CD4-positive, alpha-beta memory T cell (primary cell): ENCODE data around the gene ANKRD24. TPM values are rescaled to one million over a fixed set of nuclear protein-coding genes. Genes with fewer than 3 reads are reported as not detected.
A peak's percentile ranks its signal among the peaks of the same experiment; 100 is the strongest.

Experiments used
- CTCF ChIA-PET: fragments of 350-600 bp; sonication (Branson Sonifier 250); formaldehyde crosslinking; loops from one replicate; lab custom pipeline; 2021; ENCODE audit warnings: inconsistent platforms; ENCODE audit not compliant: partially characterized antibody; lab: Charles Lee
- POLR2A ChIA-PET: fragments of 350-600 bp; sonication (Branson Sonifier 250); formaldehyde crosslinking; loops from one replicate; lab custom pipeline; 2021; ENCODE audit not compliant: partially characterized antibody; lab: Charles Lee
- DNase-seq, 5 donors: peaks; one replicate each; pipeline versions ENCODE4 v3.0.0 to v3.0.0-alpha.2; 2020 to 2022; ENCODE audit warnings: mixed read lengths in 1 of 5
- H3K27ac ChIP-seq: one replicate; pipeline ENCODE4 v1.7.0; 2013; ENCODE audit warnings: low read depth, low read length
- H3K27me3 ChIP-seq: 2 replicates; pipeline ENCODE4 v1.7.0; 2013; ENCODE audit warnings: mild to moderate bottlenecking, low read length, moderate library complexity; ENCODE audit not compliant: insufficient read depth
- H3K36me3 ChIP-seq: 2 replicates; pipeline ENCODE4 v1.7.0; 2013; ENCODE audit warnings: mild to moderate bottlenecking, low read length, moderate library complexity; ENCODE audit not compliant: insufficient read depth
- H3K4me1 ChIP-seq: 2 replicates; pipeline ENCODE4 v1.7.0; 2013; ENCODE audit warnings: mild to moderate bottlenecking, low read length, moderate library complexity; ENCODE audit not compliant: insufficient read depth
- H3K4me3 ChIP-seq, 2 donors: one replicate each; pipeline ENCODE4 v1.7.0; 2013; ENCODE audit warnings: low read length in 2 of 2, mild to moderate bottlenecking in 1 of 2
- H3K9me3 ChIP-seq, 2 donors: one replicate each; pipeline ENCODE4 v1.7.0; 2013; ENCODE audit warnings: low read length in 2 of 2, control low read depth in 1 of 2; ENCODE audit not compliant: control insufficient read depth in 1 of 2
- H3K27ac Mint-ChIP-seq, 7 donors: one replicate each; pipeline ENCODE4 v1.8.0; 2020 to 2021; ENCODE audit warnings: mixed read lengths in 7 of 7, mild to moderate bottlenecking in 6 of 7, inconsistent platforms in 3 of 7, moderate library complexity in 3 of 7
- H3K27me3 Mint-ChIP-seq, 2 donors: one replicate each; pipeline ENCODE4 v1.8.0; 2020 to 2021; ENCODE audit warnings: mixed read lengths in 2 of 2
- H3K36me3 Mint-ChIP-seq, 2 donors: one replicate each; pipeline ENCODE4 v1.8.0; 2020 to 2021; ENCODE audit warnings: mixed read lengths in 2 of 2, inconsistent platforms in 1 of 2, mild to moderate bottlenecking in 1 of 2
- H3K4me1 Mint-ChIP-seq, 4 donors: one replicate each; pipeline ENCODE4 v1.8.0; 2020 to 2021; ENCODE audit warnings: mixed read lengths in 4 of 4, mild to moderate bottlenecking in 1 of 4
- H3K4me3 Mint-ChIP-seq, 8 donors: one replicate each; pipeline ENCODE4 v1.8.0; 2020 to 2021; ENCODE audit warnings: mixed read lengths in 8 of 8, mild to moderate bottlenecking in 7 of 8, moderate library complexity in 6 of 8, inconsistent platforms in 3 of 8
- H3K9me3 Mint-ChIP-seq, 8 donors: one replicate each; pipeline ENCODE4 v1.8.0; 2020 to 2021; ENCODE audit warnings: mixed read lengths in 8 of 8, mild to moderate bottlenecking in 5 of 8, inconsistent platforms in 3 of 8, moderate library complexity in 1 of 8
- intact Hi-C: fragments of 100-400 bp; cut with micrococcal nuclease; formaldehyde crosslinking; loops from one replicate; pipeline ENCODE4 v1.15.1; 2023
- polyA plus RNA-seq, 2 donors: library from polyadenylated mRNA; unstranded; fragments of 300-500 nt; fragmentation: Illumina TruSeq; gene quantifications; one replicate each; pipeline ENCODE4 v1.2.3, GENCODE V29; 2021
- total RNA-seq, 2 experiments: library from RNA; stranded (reverse); gene quantifications; one replicate each; pipeline ENCODE4 v1.2.3, GENCODE V29; 2021

The ANKRD24 gene
- total and polyA plus RNA-seq, 4 experiments from 2014 or later: 0.20 to 2.9 (median 1.9) TPM; not detected in 1

- Mint-ChIP-seq H3K27ac (no peak overlapping the region), H3K36me3 (no peaks in the 10 kb centered on the region), H3K4me3 (no peak overlapping the region), H3K4me1 (peaks cover 3 to 5% (median 3%) of the 10 kb centered on the region in 4 donors), H3K27me3 (peaks cover 0 to 5% of the 10 kb centered on the region in 2 donors), H3K9me3 (peaks cover 0 to 2% (median 0%) of the 10 kb centered on the region in 8 donors)
- DNase-seq: no peak
- Histone ChIP-seq H3K9me3 (no peaks in the 10 kb centered on the region), H3K27me3 (no peaks in the 10 kb centered on the region), H3K27ac (no peak overlapping the region), H3K4me3 (no peak overlapping the region), H3K36me3 (no peaks in the 10 kb centered on the region), H3K4me1 (no peaks in the 10 kb centered on the region)
- intact Hi-C loops: loop anchor here (10.0 kb wide), 1 partner anchor 354 kb away; no protein-coding TSS in a partner anchor
- CTCF ChIA-PET: interaction anchor here (1.3 kb wide), 2 partner anchors 8 to 23 kb away, joined by 4 read pairs; no protein-coding TSS in a partner anchor
- POLR2A ChIA-PET: no interaction called here
Measured at GRCh38 chr19:4208385-4209094, 26.1 kb downstream of the ANKRD24 start.

- H3K27ac ChIP-seq: no peak overlapping the region
- Mint-ChIP-seq H3K27ac (no peak overlapping the region), H3K36me3 (no peaks in the 10 kb centered on the region), H3K9me3 (peaks cover 0 to 1% (median 0%) of the 10 kb centered on the region in 8 donors), H3K4me3 (no peak overlapping the region), H3K27me3 (peaks cover 0 to 3% of the 10 kb centered on the region in 2 donors), H3K4me1 (peaks cover 10 to 18% (median 11%) of the 10 kb centered on the region in 4 donors)
- no peaks in the 10 kb centered on the region for H3K27me3 ChIP-seq
- no peak overlapping the region for H3K4me3 ChIP-seq
- ChIA-PET POLR2A (no interaction called here), CTCF (no interaction called here)
- no peaks in the 10 kb centered on the region for H3K9me3 ChIP-seq
- no peak for DNase-seq
- intact Hi-C loops: no loop called here
- H3K4me1 ChIP-seq: peaks cover 9% of the 10 kb centered on the region
- no peaks in the 10 kb centered on the region for H3K36me3 ChIP-seq
Measured at GRCh38 chr19:4210166-4210731, 27.8 kb downstream of the ANKRD24 start.

- no peak overlapping the region for H3K4me3 Mint-ChIP-seq
Measured at GRCh38 chr19:4213116-4213515, 30.6 kb downstream of the ANKRD24 start.

GRCh38 chr19:4215807-4216206 lies 33.3 kb downstream of the ANKRD24 start:
- peak overlapping the region in 2 of 7 donors; percentile 64 to 68 for H3K27ac Mint-ChIP-seq

More at GRCh38 chr19:4213116-4213515, 30.6 kb downstream of the ANKRD24 start:
- Histone ChIP-seq H3K36me3 (no peaks in the 10 kb centered on the region), H3K4me3 (no peak overlapping the region), H3K9me3 (no peaks in the 10 kb centered on the region), H3K27me3 (no peaks in the 10 kb centered on the region), H3K4me1 (peaks cover 9% of the 10 kb centered on the region), H3K27ac (no peak overlapping the region)
- no peak for DNase-seq
- Mint-ChIP-seq H3K27ac (no peak overlapping the region), H3K36me3 (no peaks in the 10 kb centered on the region), H3K9me3 (peaks cover 0 to 3% (median 0%) of the 10 kb centered on the region in 8 donors), H3K4me1 (peaks cover 10 to 18% (median 11%) of the 10 kb centered on the region in 4 donors), H3K27me3 (no peaks in the 10 kb centered on the region)
- ChIA-PET CTCF (no interaction called here), POLR2A (no interaction called here)
- intact Hi-C loops: no loop called here

DNA sequence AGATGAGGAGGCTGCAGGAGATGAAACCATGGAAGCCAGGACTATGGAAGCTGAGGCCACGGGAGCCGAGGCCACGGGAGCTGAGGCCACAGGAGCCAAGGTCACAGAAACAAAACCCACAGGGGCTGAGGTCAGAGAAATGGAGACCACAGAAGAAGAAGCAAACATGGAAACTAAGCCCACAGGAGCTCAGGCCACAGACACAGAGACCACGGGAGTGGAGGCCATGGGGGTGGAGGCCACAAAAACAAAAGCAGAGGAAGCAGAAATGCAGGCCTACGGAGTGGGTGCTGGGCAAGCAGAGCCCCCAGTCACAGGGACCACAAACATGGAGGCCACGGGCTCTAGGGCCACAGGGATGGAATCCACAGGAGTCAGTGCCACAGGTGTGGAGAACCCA lies 34.4 kb downstream of the ANKRD24 start:
- Mint-ChIP-seq H3K36me3 (no peaks in the 10 kb centered on the region), H3K27ac (peak overlapping the region in 2 of 7 donors; percentile 12 to 70), H3K4me3 (no peak overlapping the region), H3K27me3 (no peaks in the 10 kb centered on the region), H3K4me1 (peaks cover 10 to 18% (median 11%) of the 10 kb centered on the region in 4 donors), H3K9me3 (peaks cover 0 to 1% (median 0%) of the 10 kb centered on the region in 8 donors)
- Histone ChIP-seq H3K27me3 (no peaks in the 10 kb centered on the region), H3K4me3 (no peak overlapping the region), H3K27ac (no peak overlapping the region), H3K9me3 (no peaks in the 10 kb centered on the region), H3K4me1 (peaks cover 9% of the 10 kb centered on the region), H3K36me3 (no peaks in the 10 kb centered on the region)
- ChIA-PET CTCF (interaction anchor here (0.9 kb wide), 1 partner anchor 16 kb away, joined by 3 read pairs; no protein-coding TSS in a partner anchor), POLR2A (interaction anchor here (0.6 kb wide), 1 partner anchor 254 kb away, joined by 3 read pairs; no protein-coding TSS in a partner anchor)
- DNase-seq: no peak
- intact Hi-C loops: no loop called here

More at GRCh38 chr19:4215807-4216206, 33.3 kb downstream of the ANKRD24 start:
- no peak overlapping the region for H3K4me3 Mint-ChIP-seq
- no peaks in the 10 kb centered on the region for H3K36me3 Mint-ChIP-seq
- no peak for DNase-seq
- peaks cover 0 to 1% (median 0%) of the 10 kb centered on the region in 8 donors for H3K9me3 Mint-ChIP-seq
- no peaks in the 10 kb centered on the region for H3K27me3 Mint-ChIP-seq
- ChIA-PET CTCF (interaction anchor here (0.7 kb wide), 1 partner anchor 16 kb away, joined by 3 read pairs; no protein-coding TSS in a partner anchor), POLR2A (interaction anchor here (1.1 to 1.4 kb wide), 2 partner anchors 31 to 781 kb away, joined by 3 to 6 read pairs; partner anchors contain the start of gene YJU2)
- H3K4me1 Mint-ChIP-seq: peaks cover 10 to 18% (median 11%) of the 10 kb centered on the region in 4 donors
- Histone ChIP-seq H3K36me3 (no peaks in the 10 kb centered on the region), H3K4me3 (no peak overlapping the region), H3K4me1 (peaks cover 9% of the 10 kb centered on the region), H3K27ac (no peak overlapping the region), H3K9me3 (no peaks in the 10 kb centered on the region), H3K27me3 (no peaks in the 10 kb centered on the region)
- intact Hi-C loops: no loop called here

DNA sequence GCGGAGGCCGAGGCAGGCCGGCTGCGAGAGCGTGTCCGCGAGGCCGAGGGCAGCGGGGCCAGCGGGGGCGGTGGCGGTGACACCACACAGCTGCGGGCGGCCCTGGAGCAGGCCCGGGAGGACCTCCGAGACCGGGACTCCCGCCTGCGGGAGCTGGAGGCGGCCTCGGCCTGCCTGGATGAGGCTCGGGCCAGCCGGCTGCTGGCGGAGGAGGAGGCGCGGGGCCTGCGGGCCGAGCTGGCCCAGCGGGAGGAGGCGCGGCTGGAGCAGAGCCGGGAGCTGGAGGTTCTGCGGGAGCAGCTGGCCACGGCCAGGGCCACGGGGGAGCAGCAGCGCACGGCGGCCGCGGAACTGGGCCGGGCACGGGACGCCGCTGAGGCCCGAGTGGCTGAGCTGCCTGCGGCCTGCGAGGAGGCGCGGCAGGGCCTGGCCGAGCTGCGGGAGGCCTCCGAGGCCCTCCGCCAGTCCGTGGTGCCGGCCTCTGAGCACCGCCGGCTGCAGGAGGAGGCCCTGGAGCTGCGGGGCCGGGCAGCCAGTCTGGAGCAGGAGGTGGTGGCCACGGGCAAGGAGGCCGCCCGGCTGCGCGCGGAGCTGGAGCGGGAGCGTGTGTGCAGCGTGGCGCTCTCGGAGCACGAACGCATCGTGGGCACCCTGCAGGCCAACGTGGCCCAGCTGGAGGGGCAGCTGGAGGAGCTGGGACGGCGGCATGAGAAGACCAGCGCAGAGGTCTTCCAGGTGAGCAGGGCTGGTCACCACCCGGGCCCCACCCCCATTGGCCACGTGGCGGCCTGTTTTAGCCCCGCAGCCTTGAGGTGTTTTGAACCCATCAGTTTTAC lies 35.2 kb downstream of the ANKRD24 start:
- H3K4me3 Mint-ChIP-seq: no peak overlapping the region
- no peak overlapping the region for H3K27ac Mint-ChIP-seq
- peaks cover 0 to 1% (median 0%) of the 10 kb centered on the region in 8 donors for H3K9me3 Mint-ChIP-seq
- intact Hi-C loops: no loop called here
- Histone ChIP-seq H3K4me3 (no peak overlapping the region), H3K27ac (no peak overlapping the region), H3K9me3 (no peaks in the 10 kb centered on the region), H3K36me3 (no peaks in the 10 kb centered on the region), H3K4me1 (peaks cover 9% of the 10 kb centered on the region), H3K27me3 (no peaks in the 10 kb centered on the region)
- no peaks in the 10 kb centered on the region for H3K27me3 Mint-ChIP-seq
- ChIA-PET POLR2A (no interaction called here), CTCF (interaction anchor here (0.8 kb wide), 1 partner anchor 15 kb away, joined by 3 read pairs; no protein-coding TSS in a partner anchor)
- DNase-seq: no peak
- H3K4me1 Mint-ChIP-seq: peaks cover 10 to 15% (median 11%) of the 10 kb centered on the region in 4 donors
- no peaks in the 10 kb centered on the region for H3K36me3 Mint-ChIP-seq
